SIG-M5 treated with dmso at 0.1 percent for 504 hours (cell line): ENCODE results near the gene EBF4.
"Not testable (repeated sequence)": the region's sequence is repeated elsewhere in the genome, so short reads cannot be mapped to it uniquely, and the experiment has no call there.

Experiments used
- DNase-seq: peaks from one replicate; lab custom pipeline; 2025; ENCODE audit not compliant: unreplicated experiment; lab: John Stamatoyannopoulos, UW

The EBF4 gene

DNA sequence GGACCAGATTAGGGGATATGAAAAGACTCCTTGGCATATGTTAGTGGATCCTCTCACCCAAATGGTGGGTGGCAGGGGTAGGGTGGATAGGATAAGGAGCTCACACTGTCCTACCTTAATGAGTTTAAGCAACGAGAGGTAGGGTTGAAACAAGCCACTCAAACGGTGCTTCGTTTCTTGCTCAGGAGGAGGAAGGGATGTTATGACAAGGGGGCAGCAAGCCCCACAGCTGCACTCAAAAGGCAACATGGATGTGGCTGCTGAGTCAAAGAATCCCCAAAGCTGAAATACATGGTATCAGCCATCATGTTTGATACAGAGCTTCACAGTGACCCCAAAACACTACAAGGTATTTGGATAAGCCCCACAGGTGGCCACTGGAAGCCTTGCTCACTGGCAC is 20.1 kb upstream of the EBF4 start:
- DNase-seq = no peak

GRCh38 chr20:2673453-2673852 is 19.1 kb upstream of the EBF4 start:
- no peak for DNase-seq

GRCh38 chr20:2680046-2680445 is 12.5 kb upstream of the EBF4 start:
- peak; percentile 23 for DNase-seq

- DNase-seq = not testable (repeated sequence)
Measured at GRCh38 chr20:2682040-2682439, 10.5 kb upstream of the EBF4 start.

- peak; percentile 91 for DNase-seq
Measured at GRCh38 chr20:2684817-2685216, 7.8 kb upstream of the EBF4 start.

GRCh38 chr20:2687514-2687913 is 5.1 kb upstream of the EBF4 start:
- no peak for DNase-seq

GRCh38 chr20:2688041-2688591 is 4.5 kb upstream of the EBF4 start:
- DNase-seq = peak; percentile 7

- DNase-seq = no peak
Measured at GRCh38 chr20:2690213-2690612, 2.4 kb upstream of the EBF4 start.

GRCh38 chr20:2690718-2691117 is 1.9 kb upstream of the EBF4 start:
- no peak for DNase-seq

DNA sequence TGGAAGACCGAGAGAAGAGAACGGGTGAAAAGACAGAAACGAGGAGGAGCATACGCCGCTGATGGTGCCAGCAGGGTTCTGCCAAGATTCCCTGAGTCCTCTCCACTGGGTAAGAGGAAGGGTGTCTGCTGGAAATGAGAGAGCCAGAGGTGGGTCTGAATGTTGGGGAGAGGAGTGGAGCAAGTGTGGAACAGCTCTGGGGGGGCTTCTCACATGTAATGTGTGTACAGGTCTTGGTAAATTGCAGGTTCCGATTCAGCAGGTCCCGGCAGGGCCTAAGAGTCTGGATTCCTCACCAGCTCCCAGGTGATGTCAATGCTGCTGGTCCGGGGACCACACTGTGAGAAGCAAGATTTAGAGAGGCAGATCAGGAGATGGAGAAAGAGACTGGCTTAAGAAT is 1.5 kb upstream of the EBF4 start:
- no peak for DNase-seq

DNA sequence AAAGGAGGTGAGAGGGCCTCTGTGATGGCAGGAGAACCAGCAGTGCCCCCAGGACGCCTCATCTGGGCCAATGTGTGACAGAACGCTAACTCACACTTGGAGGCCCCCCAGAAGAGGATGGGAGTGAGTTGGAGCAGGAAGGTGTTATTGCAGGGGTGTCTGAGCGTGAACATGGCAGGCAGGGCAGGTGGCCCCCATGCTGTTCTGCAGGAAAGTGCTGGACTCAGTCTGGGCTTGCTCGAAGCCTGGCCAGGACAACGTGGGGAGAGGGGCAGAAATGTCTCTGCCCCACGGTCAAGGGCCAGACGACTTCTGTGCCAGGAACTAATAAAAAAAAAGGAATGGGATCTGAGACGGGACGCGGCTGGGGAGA is 931 bp upstream of the EBF4 start:
- no peak for DNase-seq

DNA sequence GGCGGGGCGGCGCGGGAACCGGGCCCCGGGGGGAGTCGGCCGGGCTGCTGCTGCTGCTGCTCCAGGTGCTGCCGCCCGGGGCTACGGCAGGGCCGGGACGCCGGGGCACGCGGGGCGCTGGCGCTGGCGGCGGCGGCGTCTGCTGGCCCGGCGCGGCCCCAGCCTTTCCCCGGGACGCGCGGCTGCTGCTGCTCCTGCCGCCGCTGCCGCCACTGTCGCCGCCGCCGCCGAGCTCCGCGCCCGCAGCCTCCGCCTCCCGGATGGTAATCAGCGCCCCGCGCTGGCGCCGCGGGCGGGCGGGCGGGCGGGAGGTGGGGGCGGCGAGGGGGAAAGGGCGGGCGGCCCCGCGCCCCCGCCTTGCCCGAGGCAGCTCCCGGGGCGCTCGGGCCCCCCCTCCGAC is 306 bp downstream of the EBF4 start:
- no peak for DNase-seq

GRCh38 chr20:2693286-2694007 is 867 bp downstream of the EBF4 start:
- no peak for DNase-seq

DNA sequence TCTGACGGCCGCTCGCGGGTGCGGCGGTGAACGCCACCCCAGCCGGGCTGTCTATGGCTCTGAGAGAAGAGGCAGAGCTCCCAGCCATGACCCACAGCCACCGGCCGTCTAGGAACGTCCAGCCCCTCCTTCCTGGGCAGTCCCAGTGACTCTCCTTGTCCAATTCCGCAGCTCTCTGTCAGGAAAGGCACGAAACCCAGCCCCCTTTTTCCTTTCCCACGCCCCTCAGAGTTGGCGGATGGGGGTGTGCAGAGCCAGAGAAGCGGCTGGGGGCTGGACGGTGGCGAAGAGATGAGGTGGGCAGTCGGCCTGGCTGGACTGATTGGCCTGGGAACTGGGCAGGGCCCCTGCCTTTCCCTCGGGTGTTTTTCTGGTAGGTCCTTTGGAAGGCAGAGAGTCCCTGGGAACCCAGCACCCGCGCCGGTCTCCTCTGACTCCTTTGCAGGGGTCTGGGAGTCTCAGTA is 1.5 kb downstream of the EBF4 start:
- DNase-seq = no peak

GRCh38 chr20:2694519-2694918 is 1.9 kb downstream of the EBF4 start:
- DNase-seq = no peak

DNA sequence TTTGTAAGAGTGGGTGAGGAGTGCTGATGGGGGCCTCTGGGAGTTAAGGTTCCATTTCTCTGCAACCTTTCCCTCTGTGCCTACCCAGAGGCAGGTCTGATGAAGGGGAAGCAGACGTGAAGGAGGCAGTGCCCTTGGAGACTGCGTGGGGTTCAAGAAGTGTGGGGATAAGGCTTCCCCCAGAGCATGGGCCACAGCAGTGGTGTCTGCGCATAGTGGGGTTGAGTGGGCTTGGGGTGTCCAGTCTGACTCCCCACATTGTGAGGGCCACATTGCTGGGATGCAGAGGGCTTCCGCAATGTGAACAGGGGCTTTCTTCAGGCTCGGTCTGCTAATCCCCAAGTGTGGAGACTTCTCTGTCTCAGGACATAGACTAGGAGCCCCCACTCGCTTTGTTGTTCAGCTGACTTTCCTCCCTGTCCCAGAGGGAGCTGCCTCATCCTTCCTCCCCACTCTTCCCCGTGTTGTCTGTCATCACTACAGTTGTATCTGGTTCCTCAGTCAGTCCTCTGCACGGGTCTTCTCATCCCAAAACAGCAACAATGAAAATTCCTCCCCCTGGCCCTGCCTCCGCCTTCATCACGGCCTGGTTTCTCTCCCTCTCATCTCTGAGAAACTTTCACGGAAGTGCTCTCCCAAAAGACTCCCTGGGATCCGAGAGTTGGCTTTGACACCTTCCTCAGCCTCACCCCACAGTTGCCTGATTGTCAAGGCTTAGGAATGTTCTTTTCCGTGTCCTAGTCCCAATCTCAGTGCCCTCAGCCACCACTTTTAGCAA is 2.8 kb downstream of the EBF4 start:
- no peak for DNase-seq

GRCh38 chr20:2695984-2696525 is 3.5 kb downstream of the EBF4 start:
- not testable (repeated sequence) for DNase-seq

GRCh38 chr20:2696646-2697045 is 4.1 kb downstream of the EBF4 start:
- no peak for DNase-seq

DNA sequence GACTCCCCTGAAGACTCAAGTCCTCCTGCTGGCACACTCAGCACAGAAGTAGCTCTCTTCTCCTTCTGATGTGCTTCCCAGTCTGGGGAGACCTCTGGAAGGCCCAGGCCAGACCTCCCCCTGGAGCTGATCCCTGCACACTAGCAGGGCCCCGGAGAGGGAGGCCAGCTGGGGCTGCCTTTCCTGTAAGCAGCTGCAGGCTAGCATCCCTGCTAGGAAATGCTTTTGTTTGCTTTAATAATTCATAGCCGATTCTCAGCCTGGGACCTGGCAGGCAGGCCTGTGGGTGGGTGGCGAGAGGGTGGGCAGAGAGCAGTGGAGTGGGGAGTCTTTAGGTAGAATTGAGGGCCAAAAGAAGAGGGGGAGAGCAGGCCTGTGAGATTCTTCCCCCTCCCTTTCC is 5.2 kb downstream of the EBF4 start:
- no peak for DNase-seq

- DNase-seq = no peak
Measured at GRCh38 chr20:2698186-2698817, 5.7 kb downstream of the EBF4 start.

GRCh38 chr20:2698912-2699311 is 6.3 kb downstream of the EBF4 start:
- DNase-seq = no peak
